HepG2 (cell line): Measurements from ENCODE around the gene KATNB1. TPM values are rescaled to one million over a fixed set of nuclear protein-coding genes. Genes with fewer than 3 reads are reported as not detected.
A peak's percentile ranks its signal among the peaks of the same experiment; 100 is the strongest.

Source experiments
- ATAC-seq: fragments of 200-7000 bp; cut with Tn5 transposase; 3 replicates; pipeline ENCODE4 v1.9.1; 2020; ENCODE audit warnings: mild to moderate bottlenecking, moderate library complexity
- BruUV-seq: library from RNA; stranded (reverse); fragments of 400-500 nt; replicated peaks from 2 replicates; lab custom pipeline; 2021; lab: Mats Ljungman, UMichigan
- CTCF ChIA-PET: fragments of 300-600 bp; formaldehyde crosslinking; extraction: SDS; loops from one replicate; lab custom pipeline; 2021; ENCODE audit warnings: low total read pairs, inconsistent platforms, low intra/inter-chr PET ratio; lab: Yijun Ruan, JAX
- POLR2A ChIA-PET: fragments of 350-600 bp; sonication (Branson Sonifier 250); formaldehyde crosslinking; loops from one replicate; lab custom pipeline; 2020; ENCODE audit warnings: antibody characterized with exemption, inconsistent platforms; lab: Yijun Ruan, JAX
- DNase-seq: peaks from one replicate; pipeline ENCODE4 v3.0.0-alpha.2; 2015; ENCODE audit warnings: low spot score
- FAIRE-seq: peaks from 3 replicates; lab custom pipeline; 2011; peaks lifted over from hg19 to GRCh38; lab: Jason Lieb, UNC
- H2AFZ ChIP-seq: one replicate; pipeline ENCODE4 v1.6.1; 2011; ENCODE audit warnings: low read length, inconsistent platforms
- H3K27ac ChIP-seq: fragments of 300-600 bp; 3 replicates; pipeline ENCODE4 v1.8.0; 2011; ENCODE audit warnings: mixed run types, mild to moderate bottlenecking, mixed read lengths, low read length, inconsistent platforms; ENCODE audit not compliant: insufficient read depth; ENCODE audit errors: extremely low read length
- H3K27me3 ChIP-seq, 2 experiments: fragments of 200-600 bp in 1 of 2; 2 replicates in 1 of 2; 3 replicates in 1 of 2; pipeline versions ENCODE4 v1.6.0 to v1.8.0; 2011; ENCODE audit warnings: low read length in 2 of 2, mild to moderate bottlenecking in 2 of 2, moderate library complexity in 2 of 2, inconsistent platforms in 1 of 2; ENCODE audit not compliant: insufficient read depth in 2 of 2, control insufficient read depth in 1 of 2
- H3K36me3 ChIP-seq, 2 experiments: fragments of 200-600 bp in 1 of 2; replicated peaks in 1 of 2; 2 replicates in 1 of 2; 3 replicates in 1 of 2; pipeline versions ENCODE4 v1.5.1 to v1.8.0; 2011; ENCODE audit warnings: low read length in 2 of 2, inconsistent platforms in 1 of 2; ENCODE audit not compliant: insufficient read depth in 2 of 2, control insufficient read depth in 1 of 2
- H3K4me1 ChIP-seq: 2 replicates; pipeline ENCODE4 v1.5.1; 2012; ENCODE audit warnings: low read length, inconsistent platforms; ENCODE audit not compliant: insufficient read depth
- H3K4me2 ChIP-seq: 2 replicates; pipeline ENCODE4 v1.6.0; 2011; ENCODE audit warnings: low read depth, low read length, inconsistent platforms
- H3K4me3 ChIP-seq, 3 experiments: fragments of 200-600 bp in 1 of 3; sonication (generic), shearing (Covaris generic) in 1 of 3; replicated peaks in 1 of 3; 2 replicates each; pipeline ENCODE4 v1.5.1; 2011 to 2016; ENCODE audit warnings: low read length in 3 of 3, inconsistent platforms in 2 of 3, low read depth in 2 of 3, mild to moderate bottlenecking in 2 of 3, control low read depth in 1 of 3, mixed read lengths in 1 of 3; ENCODE audit not compliant: insufficient read depth in 1 of 3
- H3K79me2 ChIP-seq: one replicate; pipeline ENCODE4 v1.6.1; 2011; ENCODE audit warnings: low read length, inconsistent platforms; ENCODE audit not compliant: insufficient read depth
- H3K9ac ChIP-seq: 2 replicates; pipeline ENCODE4 v1.6.0; 2011; ENCODE audit warnings: mild to moderate bottlenecking, low read depth, low read length, inconsistent platforms; ENCODE audit not compliant: insufficient read depth
- H3K9me3 ChIP-seq: 2 replicates; pipeline ENCODE4 v1.5.1; 2012; ENCODE audit warnings: mild to moderate bottlenecking, low read length
- H4K20me1 ChIP-seq: 2 replicates; pipeline ENCODE4 v1.6.0; 2011; ENCODE audit warnings: inconsistent platforms, mild to moderate bottlenecking, low read length, moderate library complexity; ENCODE audit not compliant: insufficient read depth
- ATF6 ChIP-seq: sonication (generic); formaldehyde crosslinking; conservative IDR thresholded peaks from 2 replicates; pipeline ENCODE4 v1.4.0; 2020; ENCODE audit warnings: missing genetic modification reagents
- SALL1 ChIP-seq: sonication (generic); formaldehyde crosslinking; IDR thresholded peaks from 2 replicates; pipeline ENCODE4 v1.8.0; 2022; ENCODE audit warnings: mild to moderate bottlenecking, missing genetic modification reagents
- TSC22D2 ChIP-seq: sonication (generic); formaldehyde crosslinking; IDR thresholded peaks from 2 replicates; pipeline ENCODE4 v1.5.1; 2020; ENCODE audit warnings: missing genetic modification reagents, mild to moderate bottlenecking, borderline replicate concordance
- ZFP36 ChIP-seq: fragments of 150-350 bp; IDR thresholded peaks from 2 replicates; pipeline ENCODE4 v1.6.1; 2018; ENCODE audit warnings: borderline replicate concordance, low read length, low read depth; ENCODE audit not compliant: partially characterized antibody
- ZMAT3 ChIP-seq: sonication (generic); formaldehyde crosslinking; conservative IDR thresholded peaks from 2 replicates; pipeline ENCODE4 v1.7.0; 2021; ENCODE audit warnings: missing genetic modification reagents
- ZNF562 ChIP-seq: sonication (generic); formaldehyde crosslinking; IDR thresholded peaks from 2 replicates; pipeline ENCODE4 v1.8.0; 2022; ENCODE audit warnings: missing genetic modification reagents, borderline replicate concordance
- WGBS: methylation state at CpG from one replicate; pipeline ENCODE4 v1.1.6; 2017; ENCODE audit warnings: low lambda C conversion rate; 5-methylcytosine and 5-hydroxymethylcytosine counted together
- in situ Hi-C: cut with HindIII; loops from 2 replicates; pipeline ENCODE4 v1.10.0; 2017; ENCODE audit warnings: low pct_unique_long_range_greater_than_20kb; ENCODE audit not compliant: extremely low pct_ligation_motif_present
- intact Hi-C: fragments of 100-400 bp; cut with micrococcal nuclease; formaldehyde crosslinking; loops from one replicate; pipeline ENCODE4 v1.10.0; 2022; ENCODE audit not compliant: unreplicated experiment
- polyA plus RNA-seq, 8 experiments: library from polyadenylated mRNA; depleted of rRNA in 3 of 8; stranded (reverse) in 7 of 8; unstranded in 1 of 8; fragments of >200 nt; fragmentation: Illumina TruSeq in 4 of 8; extraction: Trizol in 4 of 8; gene quantifications; 2 replicates each; pipeline versions ENCODE4 v1.2.1 to v1.2.3, GENCODE V29; 2011 to 2016; ENCODE audit warnings: low read depth in 4 of 8, missing spikeins in 1 of 8, mixed read lengths in 1 of 8; ENCODE audit not compliant: insufficient read depth in 1 of 8
- total RNA-seq, 5 experiments: library from RNA; depleted of rRNA; stranded (reverse); fragments of >200 nt; fragmentation: Illumina TruSeq; extraction: Trizol; gene quantifications; 2 replicates each; pipeline ENCODE4 v1.2.3, GENCODE V29; 2016; ENCODE audit warnings: low read depth in 1 of 5
- TF ChIP-seq, protein P1 (sequence below): sonication (generic); formaldehyde crosslinking; IDR thresholded peaks from 2 replicates; pipeline ENCODE4 v1.5.0; 2020; ENCODE audit warnings: mild to moderate bottlenecking, missing genetic modification reagents, borderline replicate concordance

The KATNB1 gene
- total and polyA plus RNA-seq, 2 of the 13 experiments (the other 11 are each of a cell fraction or from before 2014, with no cell fraction given): 31.5 to 43.5 TPM

DNA sequence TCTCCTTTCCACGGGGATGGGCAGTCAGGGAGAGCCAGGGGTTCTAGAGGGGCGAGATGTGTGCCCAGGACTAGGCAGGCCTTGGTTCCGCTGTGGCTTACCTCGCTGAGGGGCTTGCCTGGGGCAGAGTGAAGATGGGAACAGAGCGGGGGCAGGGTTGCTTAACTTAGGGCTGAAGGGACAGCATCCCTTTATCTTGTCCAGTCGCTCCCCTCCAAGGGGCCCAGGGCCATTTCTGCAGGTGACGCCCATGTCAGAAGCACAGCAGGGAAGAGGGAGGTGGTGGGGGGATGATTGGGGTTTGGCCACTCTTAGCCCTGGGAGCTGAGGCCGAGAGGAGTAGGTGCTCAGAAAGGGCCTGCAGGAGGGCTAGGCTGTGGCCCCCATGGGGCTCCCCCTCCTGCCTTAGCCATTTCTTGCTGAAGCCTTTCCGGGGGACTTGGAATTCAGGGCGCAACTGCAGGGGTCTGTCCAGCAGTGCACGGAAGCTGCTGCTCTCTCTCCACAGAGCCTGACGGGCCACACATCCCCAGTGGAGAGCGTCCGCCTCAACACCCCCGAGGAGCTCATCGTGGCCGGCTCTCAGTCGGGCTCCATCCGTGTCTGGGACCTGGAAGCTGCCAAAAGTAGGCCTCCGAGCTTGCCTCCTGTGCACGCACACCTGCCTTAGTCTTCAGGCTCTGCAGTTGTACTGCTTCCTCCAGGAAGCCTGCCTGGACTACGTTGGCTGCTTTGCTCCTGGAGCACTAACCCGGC lies 8.5 kb downstream of the KATNB1 start:
- H2AFZ ChIP-seq: no peak overlapping the region
- in situ Hi-C loops (no loop called here), intact Hi-C loops (no loop called here)
- FAIRE-seq: no peak
- H3K27ac ChIP-seq: no peak overlapping the region
- no peaks in the 10 kb centered on the region for H3K9me3 ChIP-seq
- DNase-seq: no peak
- no peak overlapping the region for H3K4me2 ChIP-seq
- no peak; the same call in 2 of the 3 replicates for ATAC-seq
- BruUV-seq: no TSS peak
- H3K9ac ChIP-seq: no peak overlapping the region
- no peak overlapping the region for H3K4me3 ChIP-seq
- CTCF ChIA-PET: no interaction called here
- H3K4me1 ChIP-seq: no peaks in the 10 kb centered on the region
- POLR2A ChIA-PET: no interaction called here
- no peaks in the 10 kb centered on the region for H3K27me3 ChIP-seq
- H4K20me1 ChIP-seq: no peaks in the 10 kb centered on the region
- WGBS: 91% methylated on average over 18 of the region's 23 CpGs
- no peak for TF ChIP-seq ZNF562
- TF ChIP-seq ATF6 (CRISPR knock-in tag): no peak
- peak; percentile 51 for TF ChIP-seq ZFP36
- TF ChIP-seq, protein P1, sequence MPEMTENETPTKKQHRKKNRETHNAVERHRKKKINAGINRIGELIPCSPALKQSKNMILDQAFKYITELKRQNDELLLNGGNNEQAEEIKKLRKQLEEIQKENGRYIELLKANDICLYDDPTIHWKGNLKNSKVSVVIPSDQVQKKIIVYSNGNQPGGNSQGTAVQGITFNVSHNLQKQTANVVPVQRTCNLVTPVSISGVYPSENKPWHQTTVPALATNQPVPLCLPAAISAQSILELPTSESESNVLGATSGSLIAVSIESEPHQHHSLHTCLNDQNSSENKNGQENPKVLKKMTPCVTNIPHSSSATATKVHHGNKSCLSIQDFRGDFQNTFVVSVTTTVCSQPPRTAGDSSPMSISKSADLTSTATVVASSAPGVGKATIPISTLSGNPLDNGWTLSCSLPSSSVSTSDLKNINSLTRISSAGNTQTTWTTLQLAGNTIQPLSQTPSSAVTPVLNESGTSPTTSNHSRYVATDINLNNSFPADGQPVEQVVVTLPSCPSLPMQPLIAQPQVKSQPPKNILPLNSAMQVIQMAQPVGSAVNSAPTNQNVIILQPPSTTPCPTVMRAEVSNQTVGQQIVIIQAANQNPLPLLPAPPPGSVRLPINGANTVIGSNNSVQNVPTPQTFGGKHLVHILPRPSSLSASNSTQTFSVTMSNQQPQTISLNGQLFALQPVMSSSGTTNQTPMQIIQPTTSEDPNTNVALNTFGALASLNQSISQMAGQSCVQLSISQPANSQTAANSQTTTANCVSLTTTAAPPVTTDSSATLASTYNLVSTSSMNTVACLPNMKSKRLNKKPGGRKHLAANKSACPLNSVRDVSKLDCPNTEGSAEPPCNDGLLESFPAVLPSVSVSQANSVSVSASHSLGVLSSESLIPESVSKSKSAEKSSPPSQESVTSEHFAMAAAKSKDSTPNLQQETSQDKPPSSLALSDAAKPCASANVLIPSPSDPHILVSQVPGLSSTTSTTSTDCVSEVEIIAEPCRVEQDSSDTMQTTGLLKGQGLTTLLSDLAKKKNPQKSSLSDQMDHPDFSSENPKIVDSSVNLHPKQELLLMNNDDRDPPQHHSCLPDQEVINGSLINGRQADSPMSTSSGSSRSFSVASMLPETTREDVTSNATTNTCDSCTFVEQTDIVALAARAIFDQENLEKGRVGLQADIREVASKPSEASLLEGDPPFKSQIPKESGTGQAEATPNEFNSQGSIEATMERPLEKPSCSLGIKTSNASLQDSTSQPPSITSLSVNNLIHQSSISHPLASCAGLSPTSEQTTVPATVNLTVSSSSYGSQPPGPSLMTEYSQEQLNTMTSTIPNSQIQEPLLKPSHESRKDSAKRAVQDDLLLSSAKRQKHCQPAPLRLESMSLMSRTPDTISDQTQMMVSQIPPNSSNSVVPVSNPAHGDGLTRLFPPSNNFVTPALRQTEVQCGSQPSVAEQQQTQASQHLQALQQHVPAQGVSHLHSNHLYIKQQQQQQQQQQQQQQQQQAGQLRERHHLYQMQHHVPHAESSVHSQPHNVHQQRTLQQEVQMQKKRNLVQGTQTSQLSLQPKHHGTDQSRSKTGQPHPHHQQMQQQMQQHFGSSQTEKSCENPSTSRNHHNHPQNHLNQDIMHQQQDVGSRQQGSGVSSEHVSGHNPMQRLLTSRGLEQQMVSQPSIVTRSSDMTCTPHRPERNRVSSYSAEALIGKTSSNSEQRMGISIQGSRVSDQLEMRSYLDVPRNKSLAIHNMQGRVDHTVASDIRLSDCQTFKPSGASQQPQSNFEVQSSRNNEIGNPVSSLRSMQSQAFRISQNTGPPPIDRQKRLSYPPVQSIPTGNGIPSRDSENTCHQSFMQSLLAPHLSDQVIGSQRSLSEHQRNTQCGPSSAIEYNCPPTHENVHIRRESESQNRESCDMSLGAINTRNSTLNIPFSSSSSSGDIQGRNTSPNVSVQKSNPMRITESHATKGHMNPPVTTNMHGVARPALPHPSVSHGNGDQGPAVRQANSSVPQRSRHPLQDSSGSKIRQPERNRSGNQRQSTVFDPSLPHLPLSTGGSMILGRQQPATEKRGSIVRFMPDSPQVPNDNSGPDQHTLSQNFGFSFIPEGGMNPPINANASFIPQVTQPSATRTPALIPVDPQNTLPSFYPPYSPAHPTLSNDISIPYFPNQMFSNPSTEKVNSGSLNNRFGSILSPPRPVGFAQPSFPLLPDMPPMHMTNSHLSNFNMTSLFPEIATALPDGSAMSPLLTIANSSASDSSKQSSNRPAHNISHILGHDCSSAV: no peak
- no peak for TF ChIP-seq SALL1 (CRISPR knock-in tag)
- TF ChIP-seq ZMAT3: no peak
- no peak for TF ChIP-seq TSC22D2 (CRISPR knock-in tag)
- H3K36me3 ChIP-seq: peaks cover 12 to 32% of the 10 kb centered on the region in 2 experiments; a peak in 4 of 5 replicates
- H3K79me2 ChIP-seq: no peaks in the 10 kb centered on the region
